T-helper 17 cell (primary cell): Measurements from ENCODE around the gene C12orf57. TPM values are rescaled to one million over a fixed set of nuclear protein-coding genes. Genes with fewer than 3 reads are reported as not detected.

Source experiments
- ATAC-seq: fragments of 150-1000 bp; cut with Tn5 transposase; 2 replicates; pipeline ENCODE4 v1.10.0; 2021; ENCODE audit warnings: mild to moderate bottlenecking, moderate library complexity
- DNase-seq, 3 donors: peaks; one replicate each; pipeline versions ENCODE4 v3.0.0 to v3.0.0-alpha.2; 2020 to 2021
- H3K9me3 ChIP-seq: one replicate; pipeline ENCODE4 v1.7.0; 2013; ENCODE audit warnings: low read length, mild to moderate bottlenecking; ENCODE audit not compliant: control insufficient read depth, poor library complexity, severe bottlenecking
- H3K27ac Mint-ChIP-seq: one replicate; pipeline ENCODE4 v1.8.0; 2022; ENCODE audit warnings: mild to moderate bottlenecking, moderate library complexity, mixed read lengths
- H3K27me3 Mint-ChIP-seq: one replicate; pipeline ENCODE4 v1.8.0; 2022; ENCODE audit warnings: mixed read lengths
- H3K36me3 Mint-ChIP-seq: one replicate; pipeline ENCODE4 v1.8.0; 2022; ENCODE audit warnings: low read depth, mixed read lengths
- H3K4me1 Mint-ChIP-seq: one replicate; pipeline ENCODE4 v1.8.0; 2022; ENCODE audit warnings: mild to moderate bottlenecking, mixed read lengths
- H3K4me3 Mint-ChIP-seq: one replicate; pipeline ENCODE4 v1.8.0; 2022; ENCODE audit warnings: mild to moderate bottlenecking, moderate library complexity, mixed read lengths
- total RNA-seq, 4 donors: library from RNA in 2 of 4; stranded (reverse) in 2 of 4; gene quantifications; one replicate each; pipeline ENCODE4 v1.2.3 and lab custom pipeline; 2022 to 2026

Gene C12orf57
- total RNA-seq, 2 donors from 2014 or later, result 192 to 226 TPM

DNA sequence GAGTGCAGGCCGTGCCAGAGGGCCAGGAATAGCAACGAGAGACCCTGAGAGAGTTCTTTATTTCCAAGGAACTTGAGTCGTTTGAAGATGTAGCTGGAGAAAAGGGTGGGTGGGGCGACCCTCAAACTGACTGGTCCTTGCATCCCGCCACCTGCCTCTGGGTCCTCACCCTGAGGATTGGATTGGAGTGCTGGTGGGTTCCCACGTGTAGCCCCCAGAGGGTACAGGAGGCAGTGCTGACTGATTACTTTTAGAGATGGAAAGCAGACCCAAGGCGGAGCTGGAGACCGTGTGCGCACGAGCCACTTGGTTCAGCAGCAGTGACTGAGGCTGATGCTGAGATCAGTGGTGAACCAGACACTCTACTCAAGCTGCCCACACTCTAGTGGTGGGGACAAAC, 33.8 kb downstream of the C12orf57 start:
- ATAC-seq, result no peak
- Mint-ChIP-seq H3K4me3 (no peak overlapping the region), H3K27me3 (no peaks in the 10 kb centered on the region), H3K36me3 (no peaks in the 10 kb centered on the region), H3K4me1 (peaks cover 15% of the 10 kb centered on the region), H3K27ac (peak overlapping the region; percentile 67)
- no peak for DNase-seq
- no peaks in the 10 kb centered on the region for H3K9me3 ChIP-seq

- Mint-ChIP-seq H3K27me3 (no peaks in the 10 kb centered on the region), H3K27ac (peak overlapping the region; percentile 27), H3K36me3 (no peaks in the 10 kb centered on the region), H3K4me1 (peaks cover 11% of the 10 kb centered on the region), H3K4me3 (no peak overlapping the region)
- no peaks in the 10 kb centered on the region for H3K9me3 ChIP-seq
- DNase-seq, result no peak
- ATAC-seq, result no peak
Observed at GRCh38 chr12:6978188-6978587, 34.4 kb downstream of the C12orf57 start.

- no peaks in the 10 kb centered on the region for H3K36me3 Mint-ChIP-seq
- H3K27me3 Mint-ChIP-seq, result no peaks in the 10 kb centered on the region
- ATAC-seq (no peak), DNase-seq (no peak)
- H3K27ac Mint-ChIP-seq, result peak overlapping the region; percentile 27
- H3K9me3 ChIP-seq, result no peaks in the 10 kb centered on the region
- peaks cover 13% of the 10 kb centered on the region for H3K4me1 Mint-ChIP-seq
- no peak overlapping the region for H3K4me3 Mint-ChIP-seq
Observed at GRCh38 chr12:6978611-6979011, 34.8 kb downstream of the C12orf57 start.

DNA sequence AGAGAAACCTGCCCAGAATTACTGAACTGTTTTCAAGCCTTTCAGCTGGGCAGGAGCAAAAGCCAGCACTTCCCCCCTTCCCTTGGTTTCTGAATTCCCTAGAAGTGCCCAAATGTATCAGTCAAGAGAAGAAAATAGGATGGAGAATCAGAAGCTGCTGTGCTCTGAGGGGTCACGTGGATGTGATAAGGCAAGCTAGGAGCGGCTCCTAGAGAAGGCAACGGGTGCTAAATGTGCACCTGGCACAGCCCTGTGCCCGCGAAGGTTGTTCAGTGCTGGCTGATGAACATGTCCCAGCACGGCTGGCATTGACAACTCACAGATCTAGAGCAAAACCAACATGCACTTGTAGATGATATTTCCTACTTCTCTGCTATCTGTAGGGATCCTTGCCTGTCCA, 35.2 kb downstream of the C12orf57 start:
- H3K36me3 Mint-ChIP-seq, result no peaks in the 10 kb centered on the region
- no peak for DNase-seq
- H3K9me3 ChIP-seq, result no peaks in the 10 kb centered on the region
- H3K27me3 Mint-ChIP-seq, result no peaks in the 10 kb centered on the region
- no peak overlapping the region for H3K4me3 Mint-ChIP-seq
- H3K4me1 Mint-ChIP-seq, result peaks cover 13% of the 10 kb centered on the region
- H3K27ac Mint-ChIP-seq, result peak overlapping the region; percentile 27
- no peak for ATAC-seq

DNA sequence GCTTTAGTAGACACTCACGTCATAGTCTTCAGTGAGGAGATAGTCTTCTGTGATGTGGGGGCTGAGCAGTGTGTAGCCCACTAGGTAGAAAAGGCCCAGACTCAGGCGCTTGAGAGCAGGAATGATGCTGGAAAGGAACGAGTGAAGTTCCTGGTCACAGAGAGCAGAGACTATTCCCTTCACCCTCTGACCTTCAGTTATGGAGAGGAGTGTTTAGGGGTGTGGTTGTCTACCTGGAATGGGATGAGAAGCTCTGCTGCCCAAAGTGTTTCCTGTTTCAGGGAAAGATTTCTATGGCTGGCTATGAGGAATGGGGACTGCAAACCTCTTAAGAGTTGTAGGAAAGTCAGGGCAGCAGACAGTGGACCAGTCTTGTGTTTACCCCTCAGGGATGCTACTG, 35.6 kb downstream of the C12orf57 start:
- peaks cover 13% of the 10 kb centered on the region for H3K4me1 Mint-ChIP-seq
- H3K36me3 Mint-ChIP-seq, result no peaks in the 10 kb centered on the region
- no peak overlapping the region for H3K4me3 Mint-ChIP-seq
- H3K9me3 ChIP-seq, result no peaks in the 10 kb centered on the region
- no peaks in the 10 kb centered on the region for H3K27me3 Mint-ChIP-seq
- H3K27ac Mint-ChIP-seq, result peak overlapping the region; percentile 27
- DNase-seq (no peak), ATAC-seq (no peak)

DNA sequence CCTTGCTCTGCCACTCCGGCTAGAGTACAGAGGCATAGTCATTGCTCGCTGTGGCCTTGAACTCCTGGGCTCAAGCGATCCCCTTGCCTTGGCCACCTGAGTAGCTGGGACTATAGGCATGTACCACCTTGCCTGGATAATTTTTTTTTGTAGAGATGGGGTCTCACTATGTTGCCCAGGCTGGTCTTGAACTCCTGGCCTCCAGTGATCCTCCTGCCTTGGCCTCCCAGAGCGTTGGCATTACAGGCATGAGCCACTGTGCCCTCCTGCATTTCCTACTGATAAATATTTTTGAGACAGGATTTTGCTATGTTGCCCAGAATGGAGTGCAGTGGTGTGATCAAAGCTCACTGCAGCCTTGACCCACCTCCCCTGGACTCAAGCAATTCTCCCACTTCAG, 36.3 kb downstream of the C12orf57 start:
- DNase-seq (no peak), ATAC-seq (no peak)
- Mint-ChIP-seq H3K36me3 (no peaks in the 10 kb centered on the region), H3K27ac (no peak overlapping the region), H3K4me3 (no peak overlapping the region), H3K4me1 (peaks cover 13% of the 10 kb centered on the region), H3K27me3 (no peaks in the 10 kb centered on the region)
- H3K9me3 ChIP-seq, result no peaks in the 10 kb centered on the region

DNA sequence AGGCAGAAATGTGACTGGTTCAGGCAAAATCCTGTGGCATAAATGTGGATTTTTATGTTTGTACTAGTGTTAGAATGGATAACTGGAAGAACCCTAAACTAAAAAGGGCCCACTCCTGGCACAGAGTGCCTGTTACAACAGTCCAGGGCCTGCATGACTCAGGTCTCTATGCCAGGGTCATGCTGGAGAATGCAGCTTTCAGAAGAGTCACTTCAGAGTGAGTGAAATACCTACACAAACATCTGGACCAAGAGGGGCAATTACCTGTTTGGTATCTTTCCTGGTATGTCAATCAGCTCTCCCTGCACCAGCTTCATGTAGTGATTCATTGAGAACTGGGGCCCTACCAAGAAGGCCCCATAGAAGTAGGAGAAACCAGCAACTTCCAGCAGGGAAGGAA, 36.9 kb downstream of the C12orf57 start:
- ATAC-seq (no peak), DNase-seq (no peak)
- H3K9me3 ChIP-seq, result no peaks in the 10 kb centered on the region
- H3K4me3 Mint-ChIP-seq, result no peak overlapping the region
- H3K27me3 Mint-ChIP-seq, result no peaks in the 10 kb centered on the region
- peaks cover 13% of the 10 kb centered on the region for H3K4me1 Mint-ChIP-seq
- no peak overlapping the region for H3K27ac Mint-ChIP-seq
- no peaks in the 10 kb centered on the region for H3K36me3 Mint-ChIP-seq

DNA sequence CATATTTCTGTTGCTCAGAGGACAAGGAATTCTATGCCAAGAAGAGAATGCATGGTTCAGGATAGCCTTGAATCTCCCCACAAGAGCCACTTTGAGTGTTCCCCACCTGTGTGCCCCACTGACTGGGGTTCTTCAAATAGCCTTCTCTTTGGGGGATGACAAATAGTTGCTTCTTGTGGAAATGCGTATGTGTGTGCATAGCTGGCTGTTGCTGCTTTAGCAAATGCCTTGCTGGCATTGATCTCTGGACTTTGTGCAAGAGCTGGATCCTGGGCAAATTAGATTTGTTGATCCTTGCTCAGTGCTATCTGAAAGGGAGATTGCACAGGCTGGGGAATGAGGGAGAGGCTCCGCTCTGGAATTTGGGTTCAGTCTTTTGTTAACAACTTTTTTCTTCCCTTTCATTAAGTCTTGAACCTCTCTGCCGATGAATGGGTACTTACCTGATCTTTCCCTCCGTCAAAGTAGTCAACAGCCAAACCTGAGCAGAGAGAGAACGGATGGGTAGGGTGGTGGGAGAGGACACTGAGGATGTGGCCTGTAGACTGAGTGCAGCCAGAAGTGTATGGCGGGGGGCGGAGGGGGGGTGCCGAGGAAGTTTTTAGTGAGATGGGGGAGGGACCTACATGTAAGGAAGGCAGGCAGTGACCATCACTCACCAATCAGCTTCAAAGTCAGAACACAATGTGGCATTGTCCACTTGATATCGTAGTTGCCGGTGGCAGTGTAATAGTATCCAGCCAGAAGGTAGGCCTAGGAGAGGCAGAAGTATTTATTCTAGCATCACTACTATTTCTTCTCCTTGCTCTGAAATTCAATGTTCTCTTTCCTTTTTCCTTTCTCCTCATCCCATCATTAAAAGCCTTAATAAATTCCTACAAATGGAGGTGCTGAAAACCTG, 37.6 kb downstream of the C12orf57 start:
- Mint-ChIP-seq H3K36me3 (no peaks in the 10 kb centered on the region), H3K27me3 (no peaks in the 10 kb centered on the region), H3K4me3 (no peak overlapping the region), H3K4me1 (peaks cover 15% of the 10 kb centered on the region), H3K27ac (peak overlapping the region; percentile 49)
- no peaks in the 10 kb centered on the region for H3K9me3 ChIP-seq
- DNase-seq (no peak), ATAC-seq (no peak)

DNA sequence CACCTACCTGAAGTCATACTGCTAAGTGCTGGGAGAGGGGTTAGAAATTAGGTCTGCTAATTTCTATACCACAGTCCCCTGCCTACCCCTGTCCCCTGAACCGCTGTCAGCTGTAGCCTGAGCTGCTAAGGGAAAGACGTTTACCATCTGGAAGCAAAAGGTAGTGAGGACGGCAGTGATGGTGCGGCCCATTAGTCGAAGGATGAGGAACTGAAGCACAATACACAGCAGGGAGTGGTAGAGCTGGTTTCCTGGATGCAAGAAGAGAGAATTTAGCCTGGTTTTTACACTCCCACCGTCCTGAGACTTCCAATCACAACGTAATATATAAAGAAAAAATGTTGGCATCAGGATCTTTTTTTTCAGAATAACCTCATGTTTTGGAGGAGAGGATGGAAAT, 38.7 kb downstream of the C12orf57 start:
- Mint-ChIP-seq H3K27me3 (no peaks in the 10 kb centered on the region), H3K36me3 (no peaks in the 10 kb centered on the region), H3K27ac (peak overlapping the region; percentile 49), H3K4me3 (no peak overlapping the region), H3K4me1 (peaks cover 8% of the 10 kb centered on the region)
- ATAC-seq (no peak), DNase-seq (no peak)
- no peaks in the 10 kb centered on the region for H3K9me3 ChIP-seq

GRCh38 chr12:6987956-6988553, 44.2 kb downstream of the C12orf57 start:
- no peaks in the 10 kb centered on the region for H3K9me3 ChIP-seq
- H3K36me3 Mint-ChIP-seq, result peaks cover 6% of the 10 kb centered on the region
- ATAC-seq, result no peak
- H3K27me3 Mint-ChIP-seq, result no peaks in the 10 kb centered on the region
- H3K4me1 Mint-ChIP-seq, result peaks cover 5% of the 10 kb centered on the region
- DNase-seq, result no peak
- no peak overlapping the region for H3K27ac Mint-ChIP-seq
- H3K4me3 Mint-ChIP-seq, result no peak overlapping the region

Other genes starting within 250 kb of the C12orf57 start
- gene PIANP, start 243.2 kb upstream of the C12orf57 start, total RNA-seq, result 1 to 10 TPM; 1.3 to 1.9 TPM
- gene COPS7A, start 220.0 kb upstream of the C12orf57 start, total RNA-seq, result 10 to 100 TPM; 13.9 to 17.9 TPM
- 100 to 1,000 TPM; 104 to 108 TPM for gene MLF2, start 190.9 kb upstream of the C12orf57 start, total RNA-seq
- gene PTMS, start 177.7 kb upstream of the C12orf57 start, total RNA-seq, result 10 to 100 TPM in 1 of 2 donors, 1 to 10 TPM in 1; 7.0 to 12.0 TPM
- 1 to 10 TPM; 3.8 to 4.6 TPM for gene LAG3, start 171.5 kb upstream of the C12orf57 start, total RNA-seq
- 100 to 1,000 TPM; 187 to 205 TPM for gene CD4, start 154.5 kb upstream of the C12orf57 start, total RNA-seq
- gene GPR162, start 122.2 kb upstream of the C12orf57 start, total RNA-seq, result under 1 TPM in 1 of 2 donors, not detected in 1; 0.63 TPM
- gene P3H3, start 115.6 kb upstream of the C12orf57 start, total RNA-seq, result 1 to 10 TPM in 1 of 2 donors, under 1 TPM in 1; 0.97 to 1.3 TPM
- under 1 TPM; 0.26 to 0.45 TPM for gene GNB3, start 103.1 kb upstream of the C12orf57 start, total RNA-seq
- under 1 TPM; 0.65 to 0.87 TPM for gene CDCA3, start 92.7 kb upstream of the C12orf57 start, total RNA-seq
- 10 to 100 TPM; 65.7 to 76.1 TPM for gene USP5, start 91.9 kb upstream of the C12orf57 start, total RNA-seq
- 100 to 1,000 TPM; 140 to 144 TPM for gene TPI1, start 76.5 kb upstream of the C12orf57 start, total RNA-seq
- 1 to 10 TPM; 6.7 to 8.7 TPM for gene SPSB2, start 70.7 kb upstream of the C12orf57 start, total RNA-seq
- 10 to 100 TPM in 1 of 2 donors, 1 to 10 TPM in 1; 7.3 to 13.4 TPM for gene LRRC23, start 39.2 kb upstream of the C12orf57 start, total RNA-seq
- gene ENO2, start 29.4 kb upstream of the C12orf57 start, total RNA-seq, result 10 to 100 TPM; 80.2 to 80.7 TPM
- 10 to 100 TPM; 24.1 to 28.9 TPM for gene ATN1, start 16.1 kb upstream of the C12orf57 start, total RNA-seq
- gene RNU7-1, start 206 bp upstream of the C12orf57 start, total RNA-seq, result not detected
- gene PTPN6, start 7.3 kb downstream of the C12orf57 start, total RNA-seq, result 100 to 1,000 TPM; 115 to 177 TPM
- 100 to 1,000 TPM; 145 to 150 TPM for gene PHB2, start 26.6 kb downstream of the C12orf57 start, total RNA-seq
- gene EMG1, start 26.9 kb downstream of the C12orf57 start, total RNA-seq, result 10 to 100 TPM; 36.2 to 36.9 TPM
- gene LPCAT3, start 74.5 kb downstream of the C12orf57 start, total RNA-seq, result 10 to 100 TPM; 34.3 to 45.2 TPM
- 1 to 10 TPM; 2.9 to 3.0 TPM for gene C1S, start 116.7 kb downstream of the C12orf57 start, total RNA-seq
- 1 to 10 TPM; 3.4 to 7.2 TPM for gene C1R, start 148.4 kb downstream of the C12orf57 start, total RNA-seq
- 10 to 100 TPM; 21.4 to 27.2 TPM for gene C1RL, start 165.2 kb downstream of the C12orf57 start, total RNA-seq
- gene RBP5, start 184.9 kb downstream of the C12orf57 start, total RNA-seq, result not detected
- gene CLSTN3, start 186.3 kb downstream of the C12orf57 start, total RNA-seq, result 10 to 100 TPM; 45.8 to 62.6 TPM
- 10 to 100 TPM; 13.1 to 14.6 TPM for gene PEX5, start 245.7 kb downstream of the C12orf57 start, total RNA-seq